Keratinocyte (primary cell): Measurements from ENCODE around the gene CIDEA. TPM values are rescaled to one million over a fixed set of nuclear protein-coding genes. Genes with fewer than 3 reads are reported as not detected.
A peak's percentile ranks its signal among the peaks of the same experiment; 100 is the strongest.

Experiments used
- DNase-seq: peaks from one replicate; pipeline ENCODE4 v3.0.0-alpha.2; 2011; ENCODE audit warnings: low read depth, missing footprints, low spot score
- FAIRE-seq: peaks from 2 replicates; lab custom pipeline; 2011; peaks lifted over from hg19 to GRCh38; lab: Jason Lieb, UNC
- H2AFZ ChIP-seq: 2 replicates; pipeline ENCODE4 v1.6.0; 2012; ENCODE audit warnings: low read length, control low read depth, inconsistent platforms; ENCODE audit not compliant: control insufficient read depth
- H3K27ac ChIP-seq: 2 replicates; pipeline ENCODE4 v1.5.1; 2011; ENCODE audit warnings: low read length; ENCODE audit not compliant: control insufficient read depth, insufficient read depth
- H3K27me3 ChIP-seq: 3 replicates; pipeline ENCODE4 v1.6.0; 2011; ENCODE audit warnings: low read length; ENCODE audit not compliant: control insufficient read depth, insufficient read depth; ENCODE audit errors: extremely low read depth
- H3K36me3 ChIP-seq, 2 experiments: 2 replicates in 1 of 2; 3 replicates in 1 of 2; pipeline ENCODE4 v1.5.1; 2011; ENCODE audit warnings: low read length in 2 of 2, mild to moderate bottlenecking in 1 of 2; ENCODE audit not compliant: control insufficient read depth in 2 of 2, insufficient read depth in 2 of 2; ENCODE audit errors: extremely low read depth in 1 of 2
- H3K4me1 ChIP-seq: 3 replicates; pipeline ENCODE4 v1.5.1; 2011; ENCODE audit warnings: low read length; ENCODE audit not compliant: control insufficient read depth, insufficient read depth; ENCODE audit errors: extremely low read depth
- H3K4me2 ChIP-seq: 3 replicates; pipeline ENCODE4 v1.6.0; 2011; ENCODE audit warnings: low read depth, low read length; ENCODE audit not compliant: control insufficient read depth, insufficient read depth; ENCODE audit errors: extremely low read depth
- H3K4me3 ChIP-seq, 3 experiments: fragments of 200-600 bp in 1 of 3; sonication (generic) in 1 of 3; 2 replicates in 2 of 3; 3 replicates in 1 of 3; pipeline ENCODE4 v1.5.1; 2011 to 2016; ENCODE audit warnings: low read length in 3 of 3, mild to moderate bottlenecking in 3 of 3, control low read depth in 2 of 3, inconsistent platforms in 1 of 3, low read depth in 1 of 3, mixed read lengths in 1 of 3, mixed run types in 1 of 3, moderate library complexity in 1 of 3; ENCODE audit not compliant: control insufficient read depth in 2 of 3, insufficient read depth in 2 of 3; ENCODE audit errors: extremely low read depth in 1 of 3
- H3K79me2 ChIP-seq: 2 replicates; pipeline ENCODE4 v1.6.0; 2012; ENCODE audit warnings: low read length; ENCODE audit not compliant: control insufficient read depth, insufficient read depth
- H3K9ac ChIP-seq: 3 replicates; pipeline ENCODE4 v1.6.0; 2011; ENCODE audit warnings: low read length; ENCODE audit not compliant: control insufficient read depth, insufficient read depth; ENCODE audit errors: extremely low read depth
- H3K9me1 ChIP-seq: 3 replicates; pipeline ENCODE4 v1.6.0; 2011; ENCODE audit warnings: low read length; ENCODE audit not compliant: control insufficient read depth, insufficient read depth; ENCODE audit errors: extremely low read depth
- H3K9me3 ChIP-seq: 2 replicates; pipeline ENCODE4 v1.5.1; 2012; ENCODE audit warnings: low read depth, low read length; ENCODE audit not compliant: control insufficient read depth
- H4K20me1 ChIP-seq: 3 replicates; pipeline ENCODE4 v1.6.0; 2011; ENCODE audit warnings: low read length; ENCODE audit not compliant: control insufficient read depth, insufficient read depth; ENCODE audit errors: extremely low read depth
- EZH2 ChIP-seq: IDR thresholded peaks from one replicate; pipeline ENCODE4 v1.6.1; 2012; ENCODE audit warnings: inconsistent platforms, mild to moderate bottlenecking, low read length, moderate library complexity
- dilution Hi-C: fragments of 300-500 bp; cut with MboI; formaldehyde crosslinking; loops from one replicate; pipeline ENCODE4 v1.7.0; 2020; ENCODE audit warnings: low sequenced_read_pairs; ENCODE audit not compliant: extremely low pct_ligation_motif_present
- polyA plus RNA-seq, 5 experiments: library from polyadenylated mRNA; depleted of rRNA in 3 of 5; stranded (reverse) in 3 of 5; stranded (forward) in 1 of 5; unstranded in 1 of 5; fragments of >200 nt; gene quantifications; 1 replicate in 1 of 5; 2 replicates in 3 of 5; 3 replicates in 1 of 5; pipeline versions ENCODE4 v1.2.1 to v1.2.3, GENCODE V29; 2011 to 2012; ENCODE audit warnings: missing spikeins in 2 of 5, low read depth in 1 of 5, low replicate concordance in 1 of 5
- TF ChIP-seq, protein P1 (sequence below), 3 experiments: IDR thresholded peaks in 1 of 3; conservative IDR thresholded peaks in 1 of 3; optimal IDR thresholded peaks in 1 of 3; 2 replicates in 2 of 3; 3 replicates in 1 of 3; pipeline versions ENCODE3 to v1.5.1; 2011; ENCODE audit warnings: low read length in 3 of 3, mild to moderate bottlenecking in 3 of 3, moderate library complexity in 2 of 3, control low read depth in 1 of 3, inconsistent platforms in 1 of 3; ENCODE audit not compliant: insufficient read depth in 2 of 3; ENCODE audit errors: extremely low read depth in 1 of 3

Gene CIDEA
- polyA plus RNA-seq, 1 donor (not counting 4 experiments of a cell fraction or from before 2014, with no cell fraction given), result 1.2 TPM

GRCh38 chr18:12271376-12272235, 17.4 kb downstream of the CIDEA start:
- no peak for DNase-seq
- no peaks in the 10 kb centered on the region for H3K36me3 ChIP-seq
- no peaks in the 10 kb centered on the region for H3K9me1 ChIP-seq
- no peak for TF ChIP-seq EZH2
- TF ChIP-seq, protein P1, sequence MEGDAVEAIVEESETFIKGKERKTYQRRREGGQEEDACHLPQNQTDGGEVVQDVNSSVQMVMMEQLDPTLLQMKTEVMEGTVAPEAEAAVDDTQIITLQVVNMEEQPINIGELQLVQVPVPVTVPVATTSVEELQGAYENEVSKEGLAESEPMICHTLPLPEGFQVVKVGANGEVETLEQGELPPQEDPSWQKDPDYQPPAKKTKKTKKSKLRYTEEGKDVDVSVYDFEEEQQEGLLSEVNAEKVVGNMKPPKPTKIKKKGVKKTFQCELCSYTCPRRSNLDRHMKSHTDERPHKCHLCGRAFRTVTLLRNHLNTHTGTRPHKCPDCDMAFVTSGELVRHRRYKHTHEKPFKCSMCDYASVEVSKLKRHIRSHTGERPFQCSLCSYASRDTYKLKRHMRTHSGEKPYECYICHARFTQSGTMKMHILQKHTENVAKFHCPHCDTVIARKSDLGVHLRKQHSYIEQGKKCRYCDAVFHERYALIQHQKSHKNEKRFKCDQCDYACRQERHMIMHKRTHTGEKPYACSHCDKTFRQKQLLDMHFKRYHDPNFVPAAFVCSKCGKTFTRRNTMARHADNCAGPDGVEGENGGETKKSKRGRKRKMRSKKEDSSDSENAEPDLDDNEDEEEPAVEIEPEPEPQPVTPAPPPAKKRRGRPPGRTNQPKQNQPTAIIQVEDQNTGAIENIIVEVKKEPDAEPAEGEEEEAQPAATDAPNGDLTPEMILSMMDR (optimal IDR thresholded peaks at IDR 0.05 in 1 of 3, IDR thresholded peaks at IDR 0.05 in 1 of 3, conservative IDR thresholded peaks at IDR 0.05 in 1 of 3; ENCODE audit: extremely low read depth in 1 of 3, insufficient read depth in 2 of 3, low read length in 3 of 3), result peak in 2 of 3 experiments; percentile 72 to 74
- peak overlapping the region; percentile 81 for H3K9ac ChIP-seq
- H3K4me2 ChIP-seq, result peak overlapping the region; percentile 81
- peak; percentile 63 for FAIRE-seq
- H3K4me3 ChIP-seq, result peak overlapping the region; percentile 37 to 72 (median 71)
- H3K27me3 ChIP-seq, result no peaks in the 10 kb centered on the region
- dilution Hi-C loops, result no loop called here
- peak overlapping the region; percentile 74 for H3K27ac ChIP-seq
- peaks cover 4% of the 10 kb centered on the region for H3K4me1 ChIP-seq
- no peaks in the 10 kb centered on the region for H3K9me3 ChIP-seq
- H2AFZ ChIP-seq, result peak overlapping the region; percentile 84
- H3K79me2 ChIP-seq, result no peaks in the 10 kb centered on the region
- no peaks in the 10 kb centered on the region for H4K20me1 ChIP-seq

DNA sequence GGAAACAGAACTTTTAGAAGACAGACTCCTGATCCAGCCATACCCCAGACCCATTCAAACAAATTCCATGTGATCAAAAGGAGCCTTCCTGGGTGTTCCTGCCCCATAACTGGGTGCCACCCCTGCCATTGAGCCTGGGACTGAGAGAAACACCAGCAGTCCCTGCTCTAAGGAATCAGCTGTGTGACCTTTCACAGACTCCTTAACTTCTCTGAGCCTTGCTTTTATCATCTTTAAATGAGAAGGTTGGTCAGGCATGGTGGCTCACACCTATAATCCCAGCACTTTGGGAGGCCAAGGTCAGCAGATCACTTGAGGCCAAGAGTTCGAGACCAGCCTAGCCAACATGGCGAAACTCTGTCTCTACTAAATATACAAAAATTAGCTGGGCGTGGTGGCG, 20.6 kb downstream of the CIDEA start:
- Histone ChIP-seq H3K9ac (no peak overlapping the region), H3K4me1 (peaks cover 4% of the 10 kb centered on the region), H3K27ac (no peak overlapping the region), H2AFZ (no peak overlapping the region), H3K79me2 (no peaks in the 10 kb centered on the region), H3K4me2 (no peak overlapping the region), H3K36me3 (no peaks in the 10 kb centered on the region), H3K9me3 (no peaks in the 10 kb centered on the region), H3K27me3 (no peaks in the 10 kb centered on the region), H3K4me3 (no peak overlapping the region), H3K9me1 (no peaks in the 10 kb centered on the region), H4K20me1 (no peaks in the 10 kb centered on the region)
- dilution Hi-C loops, result no loop called here
- no peak for FAIRE-seq
- no peak for TF ChIP-seq EZH2
- TF ChIP-seq, protein P1 (optimal IDR thresholded peaks at IDR 0.05 in 1 of 3, IDR thresholded peaks at IDR 0.05 in 1 of 3, conservative IDR thresholded peaks at IDR 0.05 in 1 of 3; ENCODE audit: extremely low read depth in 1 of 3, insufficient read depth in 2 of 3, low read length in 3 of 3), result no peak
- DNase-seq, result no peak
